ENCODE data around the gene ACLY. TPM values are rescaled to one million over a fixed set of nuclear protein-coding genes. Genes with fewer than 3 reads are reported as not detected.

Gene ACLY
- polyA plus RNA-seq, 2 of the 4 experiments (the other 2 are of a cell fraction): 355 to 376 TPM

DNA sequence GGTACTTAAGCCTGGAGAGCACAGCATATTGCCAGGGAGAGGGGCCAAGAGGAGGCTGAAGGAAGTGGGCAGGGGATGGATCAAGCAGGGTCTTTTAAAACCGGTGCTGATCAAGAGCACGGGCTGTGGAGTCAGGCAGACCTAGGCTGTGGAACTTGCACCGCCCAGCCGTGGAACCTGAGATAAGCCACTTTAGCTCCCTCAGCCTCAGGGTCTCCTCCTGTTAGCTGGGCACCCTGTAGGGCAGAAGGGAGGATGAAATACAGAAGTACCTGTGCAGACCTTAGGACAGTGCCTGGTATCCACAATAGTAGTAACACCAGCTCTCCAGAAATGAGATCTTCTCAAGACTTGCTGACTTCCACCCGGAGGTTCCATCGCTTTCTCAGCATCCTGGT, 20.9 kb upstream of the ACLY start:
- FAIRE-seq: no peak
- CTCF ChIA-PET: interaction anchor here (0.6 to 15.4 kb wide), 5 partner anchors 9 to 178 kb away, joined by 3 to 204 read pairs (median 3); partner anchors contain the start of gene ODAD4

GRCh38 chr17:41939044-41939692, 20.4 kb upstream of the ACLY start:
- ATAC-seq: no peak
- Histone ChIP-seq H3K4me3 (no peak overlapping the region), H3K4me2 (no peak overlapping the region), H3K27ac (no peak overlapping the region), H3K4me1 (no peaks in the 10 kb centered on the region), H3K9me3 (no peaks in the 10 kb centered on the region)
- POLR2A ChIA-PET: interaction anchor here (2.3 kb wide), 1 partner anchor 9 kb away, joined by 6 read pairs; the partner anchor contains the start of gene ODAD4
- TF ChIP-seq JUNB (IDR thresholded peaks at IDR 0.05) (no peak), NR3C1 (IDR thresholded peaks at IDR 0.05) (no peak), TFCP2L1 (CRISPR knock-in tag; IDR thresholded peaks at IDR 0.05) (no peak), ESRRA (IDR thresholded peaks at IDR 0.05; ENCODE audit: borderline replicate concordance, low read length) (no peak), CTCF (IDR thresholded peaks at IDR 0.05) (no peak), CBX8 (IDR thresholded peaks at IDR 0.05) (no peak), RNF2 (IDR thresholded peaks at IDR 0.05; ENCODE audit: borderline replicate concordance, low read depth) (no peak), POLR2AphosphoS2 (conservative IDR thresholded peaks at IDR 0.05; ENCODE audit: low read length) (no peak), EHMT2 (IDR thresholded peaks at IDR 0.05; ENCODE audit: low read depth) (no peak), NFE2L2 (conservative IDR thresholded peaks at IDR 0.05; ENCODE audit: low read length) (no peak), FOSL2 (IDR thresholded peaks at IDR 0.05) (no peak), FOSL2 (CRISPR knock-in tag; IDR thresholded peaks at IDR 0.05) (no peak), EHF (CRISPR knock-in tag; IDR thresholded peaks at IDR 0.05) (no peak), PHF8 (IDR thresholded peaks at IDR 0.05; ENCODE audit: borderline replicate concordance, low read depth) (no peak), ZSCAN20 (CRISPR knock-in tag; IDR thresholded peaks at IDR 0.05) (no peak), FOXS1 (CRISPR knock-in tag; IDR thresholded peaks at IDR 0.05) (no peak), SMC3 (IDR thresholded peaks at IDR 0.05) (no peak), MAFK (IDR thresholded peaks at IDR 0.05; ENCODE audit: partially characterized antibody) (no peak), RCOR1 (IDR thresholded peaks at IDR 0.05; ENCODE audit: low read depth, low read length) (no peak)
- DNase-seq (ENCODE audit: low read depth in 1 of 2, low spot score in 1 of 2): no peak
- CTCF ChIA-PET: interaction anchor here (0.6 to 15.4 kb wide), 7 partner anchors 9 to 663 kb away, joined by 3 to 204 read pairs (median 3); partner anchors contain the start of genes NKIRAS2 and ODAD4
- FAIRE-seq: no peak
- 77% methylated on average over 4 of the region's 4 CpGs for WGBS (ENCODE audit: missing lambda C conversion rate)

More for the DNA sequence above, 20.9 kb upstream of the ACLY start:
- no peaks in the 10 kb centered on the region for H3K4me1 ChIP-seq
- 82% methylated on average over 6 of the region's 6 CpGs for WGBS (ENCODE audit: missing lambda C conversion rate)
- no peak for TF ChIP-seq RCOR1 (IDR thresholded peaks at IDR 0.05; ENCODE audit: low read depth, low read length)
- no peak for TF ChIP-seq ZSCAN20 (CRISPR knock-in tag; IDR thresholded peaks at IDR 0.05)
- no peak for TF ChIP-seq FOXS1 (CRISPR knock-in tag; IDR thresholded peaks at IDR 0.05)
- TF ChIP-seq, protein P1, sequence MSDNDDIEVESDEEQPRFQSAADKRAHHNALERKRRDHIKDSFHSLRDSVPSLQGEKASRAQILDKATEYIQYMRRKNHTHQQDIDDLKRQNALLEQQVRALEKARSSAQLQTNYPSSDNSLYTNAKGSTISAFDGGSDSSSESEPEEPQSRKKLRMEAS (IDR thresholded peaks at IDR 0.05): no peak
- no peak for TF ChIP-seq HEYL (CRISPR knock-in tag; IDR thresholded peaks at IDR 0.05)
- no peak for TF ChIP-seq HES2 (IDR thresholded peaks at IDR 0.05)
- no peak for TF ChIP-seq MAZ (IDR thresholded peaks at IDR 0.05; ENCODE audit: borderline replicate concordance, low read depth, low read length)
- TF ChIP-seq KDM1A (IDR thresholded peaks at IDR 0.05; ENCODE audit: low read depth): no peak
- TF ChIP-seq ZFP36 (IDR thresholded peaks at IDR 0.05; ENCODE audit: borderline replicate concordance, partially characterized antibody): no peak
- TF ChIP-seq BHLHE40 (IDR thresholded peaks at IDR 0.05; ENCODE audit: low read depth, low read length): no peak
- TF ChIP-seq CEBPB (IDR thresholded peaks at IDR 0.05): no peak
- no peak for TF ChIP-seq JUNB (IDR thresholded peaks at IDR 0.05)
- TF ChIP-seq RFX5 (IDR thresholded peaks at IDR 0.05): no peak
- no peak for TF ChIP-seq EHMT2 (IDR thresholded peaks at IDR 0.05; ENCODE audit: low read depth)
- H3K4me3 ChIP-seq: no peak overlapping the region
- POLR2A ChIA-PET: interaction anchor here (2.3 kb wide), 1 partner anchor 9 kb away, joined by 6 read pairs; the partner anchor contains the start of gene ODAD4
- H3K27ac ChIP-seq: no peak overlapping the region
- no peaks in the 10 kb centered on the region for H3K9me3 ChIP-seq
- H3K4me2 ChIP-seq: no peak overlapping the region
- ATAC-seq (no peak), DNase-seq (ENCODE audit: low read depth in 1 of 2, low spot score in 1 of 2) (no peak)
